ENCODE data around the gene BTBD18. TPM values are rescaled to one million over a fixed set of nuclear protein-coding genes. Genes with fewer than 3 reads are reported as not detected.

Gene BTBD18
- total RNA-seq, 4 donors from 2014 or later = not detected

DNA sequence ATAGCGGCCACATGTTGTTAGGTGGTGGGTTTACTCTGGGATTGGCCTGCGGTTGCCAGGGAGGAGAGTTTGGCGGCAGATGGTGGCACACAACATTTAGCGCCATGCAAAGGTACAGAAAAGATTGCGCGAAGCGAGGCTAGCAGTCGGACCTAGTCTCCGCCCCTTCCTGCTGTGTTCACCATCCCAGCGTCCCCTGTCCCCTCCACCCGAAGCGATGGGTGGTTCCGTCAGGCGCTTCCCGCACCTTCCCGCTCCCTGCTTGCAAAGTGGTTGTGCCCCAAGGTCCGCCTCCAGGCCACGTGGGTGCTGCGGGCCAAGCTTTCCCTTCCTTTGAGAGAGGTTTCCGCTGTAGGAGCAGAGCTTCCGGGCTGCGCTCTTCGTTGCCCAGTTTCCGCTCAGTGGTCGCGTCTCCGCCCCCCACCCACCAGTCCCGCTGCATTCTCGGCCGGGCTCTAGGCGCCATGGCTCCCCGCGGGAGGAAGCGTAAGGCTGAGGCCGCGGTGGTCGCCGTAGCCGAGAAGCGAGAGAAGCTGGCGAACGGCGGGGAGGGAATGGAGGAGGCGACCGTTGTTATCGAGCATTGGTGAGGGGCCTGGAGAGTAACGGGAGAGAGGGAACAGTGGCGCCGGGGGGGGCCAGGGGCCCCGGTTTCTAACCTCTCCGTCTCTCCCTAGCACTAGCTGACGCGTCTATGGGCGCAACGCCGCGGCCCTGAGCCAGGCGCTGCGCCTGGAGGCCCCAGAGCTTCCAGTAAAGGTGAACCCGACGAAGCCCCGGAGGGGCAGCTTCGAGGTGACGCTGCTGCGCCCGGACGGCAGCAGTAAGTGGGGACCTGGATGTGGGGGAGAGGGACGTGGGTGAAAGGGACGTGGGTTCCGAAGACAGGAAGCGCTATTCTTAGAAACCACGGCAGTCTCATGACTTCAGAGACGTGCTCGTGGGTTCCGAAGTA is 10.2 kb downstream of the BTBD18 start, which contains the start of gene SELENOH:
TSS of gene SELENOH (plus strand) at position 360 of the 955 bp plus-strand sequence. CDS start at position 465, 105 bp downstream.
- H3K27me3 ChIP-seq = no peaks in the 10 kb centered on the region
- in situ Hi-C loops (cut with MboI; ENCODE audit: low pct_ligation_motif_present in 1 of 4, low pct_unique_long_range_greater_than_20kb in 1 of 4, low sequenced_read_pairs in 3 of 4) (loop anchor here in 2 of 4 donors (10.0 kb wide), 1 partner anchor 63 kb away; no protein-coding TSS in a partner anchor), intact Hi-C loops (cut with DNase I; ENCODE audit: low total_unique reads) (loop anchor here (10.0 kb wide), 1 partner anchor 53 kb away; no protein-coding TSS in a partner anchor)
- 0 to 1% methylated on average over 3 to 59 of the region's 75 CpGs for WGBS, 2 donors (ENCODE audit: low coverage in 1 of 2)
- H3K9me3 ChIP-seq = no peaks in the 10 kb centered on the region
- peak within 1 kb of the TSS; percentile 94 to 99 (median 97) for H3K27ac ChIP-seq
- H3K36me3 ChIP-seq = peaks cover 0 to 25% (median 6%) of the 10 kb centered on the region in 4 donors
- H3K4me1 ChIP-seq = peaks cover 7 to 25% (median 11%) of the 10 kb centered on the region in 4 donors
- peak within 1 kb of the TSS; percentile 78 to 94 (median 94) for H3K4me3 ChIP-seq
- TF ChIP-seq POLR2A (IDR thresholded peaks at IDR 0.05) = peak; percentile 93
- peak in 1 of 5 experiments; percentile 6 for TF ChIP-seq CTCF (IDR thresholded peaks at IDR 0.05)
- TF ChIP-seq EP300 (IDR thresholded peaks at IDR 0.05; ENCODE audit: low read depth) = no peak
- peak; percentile 95 to 98 (median 96) for TF ChIP-seq POLR2AphosphoS5 (IDR thresholded peaks at IDR 0.05)
- DNase-seq = peak; percentile 97

- Histone ChIP-seq H3K4me3 (no peak overlapping the region), H3K9me3 (no peaks in the 10 kb centered on the region), H3K4me1 (peaks cover 0 to 21% (median 6%) of the 10 kb centered on the region in 4 donors), H3K27me3 (no peaks in the 10 kb centered on the region), H3K27ac (peak overlapping the region; percentile 9 to 71 (median 56)), H3K36me3 (peaks cover 0 to 16% (median 0%) of the 10 kb centered on the region in 4 donors)
- peak; percentile 32 for DNase-seq
- TF ChIP-seq CTCF (IDR thresholded peaks at IDR 0.05) (no peak), POLR2AphosphoS5 (IDR thresholded peaks at IDR 0.05) (peak in 2 of 3 donors; percentile 43 to 47), EP300 (IDR thresholded peaks at IDR 0.05; ENCODE audit: low read depth) (no peak)
- 15 to 48% methylated on average over 2 to 3 of the region's 3 CpGs for WGBS, 2 donors (ENCODE audit: low coverage in 1 of 2)
- in situ Hi-C loops (cut with MboI; ENCODE audit: low pct_ligation_motif_present in 1 of 4, low pct_unique_long_range_greater_than_20kb in 1 of 4, low sequenced_read_pairs in 3 of 4) (no loop called here), intact Hi-C loops (cut with DNase I; ENCODE audit: low total_unique reads) (no loop called here)
These were observed 15.9 kb downstream of the BTBD18 start for GRCh38 chr11:57735619-57736298.

DNA sequence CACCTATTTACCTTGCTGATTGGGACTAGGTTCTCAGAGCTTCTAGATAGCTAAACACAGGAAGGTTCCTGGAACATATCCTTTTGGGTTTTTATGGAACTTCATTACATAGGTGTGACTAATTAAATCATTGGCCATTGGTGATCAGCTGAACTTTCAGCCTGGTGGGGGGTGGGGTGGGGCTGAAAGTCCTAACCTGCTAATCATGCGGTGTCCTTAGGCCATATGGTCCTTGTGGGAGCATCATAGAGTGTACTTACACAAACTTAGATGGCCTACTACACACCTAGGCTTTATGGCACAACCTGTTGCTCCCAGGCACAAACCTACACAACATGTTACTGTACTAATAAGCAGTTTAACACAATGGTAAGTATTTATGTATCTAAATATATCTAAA is 19.0 kb downstream of the BTBD18 start:
- H3K27me3 ChIP-seq = no peaks in the 10 kb centered on the region
- in situ Hi-C loops (cut with MboI; ENCODE audit: low pct_ligation_motif_present in 1 of 4, low pct_unique_long_range_greater_than_20kb in 1 of 4, low sequenced_read_pairs in 3 of 4) = no loop called here
- H3K4me3 ChIP-seq = no peak overlapping the region
- no peak for DNase-seq
- H3K27ac ChIP-seq = no peak overlapping the region
- WGBS, 2 donors (ENCODE audit: low coverage in 1 of 2) = 92 to 100% methylated on average over 1 of the region's 1 CpG
- intact Hi-C loops (cut with DNase I; ENCODE audit: low total_unique reads) = no loop called here
- H3K4me1 ChIP-seq = peaks cover 0 to 14% (median 6%) of the 10 kb centered on the region in 4 donors
- H3K9me3 ChIP-seq = no peaks in the 10 kb centered on the region
- TF ChIP-seq CTCF (IDR thresholded peaks at IDR 0.05) = no peak
- H3K36me3 ChIP-seq = peaks cover 0 to under 1% (median 0%) of the 10 kb centered on the region in 4 donors

DNA sequence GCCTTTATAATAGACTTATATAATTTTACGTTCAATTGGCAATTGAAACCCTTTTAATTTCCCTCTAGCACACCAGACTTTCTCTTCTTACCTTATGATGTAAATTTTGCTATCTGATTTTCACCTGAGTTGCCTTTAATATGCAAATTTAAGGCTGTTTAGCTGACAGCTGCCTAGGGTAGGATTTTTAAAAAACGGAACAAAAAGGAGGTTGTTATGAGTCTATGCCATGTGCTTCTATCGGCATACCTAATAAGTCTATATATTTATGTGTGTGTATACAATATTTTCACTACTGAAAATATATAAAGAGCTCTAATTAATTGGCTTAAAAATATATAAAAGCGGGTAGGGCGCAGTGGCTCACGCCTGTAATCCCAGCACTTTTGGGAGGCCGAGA is 22.1 kb downstream of the BTBD18 start:
- no peaks in the 10 kb centered on the region for H3K36me3 ChIP-seq
- 91 to 95% methylated on average over 7 of the region's 7 CpGs for WGBS, 2 donors (ENCODE audit: low coverage in 1 of 2)
- H3K9me3 ChIP-seq = no peaks in the 10 kb centered on the region
- peaks cover 0 to 4% (median 0%) of the 10 kb centered on the region in 4 donors for H3K4me1 ChIP-seq
- TF ChIP-seq EP300 (IDR thresholded peaks at IDR 0.05; ENCODE audit: low read depth) (no peak), POLR2AphosphoS5 (IDR thresholded peaks at IDR 0.05) (no peak), POLR2A (IDR thresholded peaks at IDR 0.05) (no peak), CTCF (IDR thresholded peaks at IDR 0.05) (no peak)
- H3K4me3 ChIP-seq = no peak overlapping the region
- no peaks in the 10 kb centered on the region for H3K27me3 ChIP-seq
- H3K27ac ChIP-seq = no peak overlapping the region
- in situ Hi-C loops (cut with MboI; ENCODE audit: low pct_ligation_motif_present in 1 of 4, low pct_unique_long_range_greater_than_20kb in 1 of 4, low sequenced_read_pairs in 3 of 4) (no loop called here), intact Hi-C loops (cut with DNase I; ENCODE audit: low total_unique reads) (no loop called here)
- no peak for DNase-seq

Measured in transverse colon (tissue), 4 donors.